CD14-positive monocyte (primary cell): Measurements from ENCODE around the gene CFAP69. TPM values are rescaled to one million over a fixed set of nuclear protein-coding genes. Genes with fewer than 3 reads are reported as not detected.

Experiments
- DNase-seq, 3 donors: peaks; one replicate each; pipeline ENCODE4 v3.0.0-alpha.2; 2011 to 2022
- H2AFZ ChIP-seq: 2 replicates; pipeline ENCODE4 v1.6.0; 2012; ENCODE audit warnings: mild to moderate bottlenecking, low read depth, low read length, inconsistent platforms; ENCODE audit not compliant: insufficient read depth, poor library complexity, severe bottlenecking
- H3K27ac ChIP-seq, 2 donors: 1 replicate in 1 of 2; 2 replicates in 1 of 2; pipeline ENCODE4 v1.5.1; 2012 to 2013; ENCODE audit warnings: low read length in 2 of 2, control low read depth in 1 of 2, inconsistent platforms in 1 of 2, low read depth in 1 of 2, mild to moderate bottlenecking in 1 of 2
- H3K27me3 ChIP-seq, 2 donors: one replicate each; pipeline versions ENCODE4 v1.6.0 to v1.6.1; 2011 to 2013; ENCODE audit warnings: low read length in 2 of 2; ENCODE audit not compliant: control insufficient read depth in 2 of 2, insufficient read depth in 2 of 2
- H3K36me3 ChIP-seq, 2 donors: replicated peaks in 1 of 2; 1 replicate in 1 of 2; 2 replicates in 1 of 2; pipeline versions ENCODE4 v1.5.1 to v1.6.1; 2012 to 2013; ENCODE audit warnings: low read length in 2 of 2, control low read depth in 1 of 2, inconsistent platforms in 1 of 2, mild to moderate bottlenecking in 1 of 2; ENCODE audit not compliant: insufficient read depth in 2 of 2, control insufficient read depth in 1 of 2
- H3K4me1 ChIP-seq, 2 donors: 1 replicate in 1 of 2; 2 replicates in 1 of 2; pipeline versions ENCODE4 v1.5.1 to v1.6.1; 2012 to 2013; ENCODE audit warnings: low read length in 2 of 2, control low read depth in 1 of 2, inconsistent platforms in 1 of 2, mild to moderate bottlenecking in 1 of 2, moderate library complexity in 1 of 2; ENCODE audit not compliant: insufficient read depth in 2 of 2, control insufficient read depth in 1 of 2
- H3K4me2 ChIP-seq: replicated peaks from 2 replicates; pipeline ENCODE3; 2012; ENCODE audit warnings: low read length, moderate library complexity, mild to moderate bottlenecking; ENCODE audit not compliant: poor library complexity, severe bottlenecking; ENCODE audit errors: extremely low read depth
- H3K4me3 ChIP-seq, 3 experiments: fragments of 200-600 bp in 1 of 3; sonication (generic) in 1 of 3; replicated peaks in 1 of 3; 1 replicate in 2 of 3; 2 replicates in 1 of 3; pipeline ENCODE4 v1.5.1; 2011 to 2013; ENCODE audit warnings: low read length in 3 of 3, mild to moderate bottlenecking in 3 of 3, control low read depth in 2 of 3, low read depth in 2 of 3, inconsistent platforms in 1 of 3, moderate library complexity in 1 of 3
- H3K79me2 ChIP-seq: 2 replicates; pipeline ENCODE4 v1.6.0; 2012; ENCODE audit warnings: mild to moderate bottlenecking, control low read depth, inconsistent platforms, low read length, moderate library complexity; ENCODE audit not compliant: insufficient read depth
- H3K9ac ChIP-seq: 2 replicates; pipeline ENCODE4 v1.6.0; 2017; ENCODE audit warnings: low read length, mild to moderate bottlenecking; ENCODE audit not compliant: insufficient read depth, poor library complexity, severe bottlenecking
- H3K9me3 ChIP-seq, 2 donors: replicated peaks in 1 of 2; 1 replicate in 1 of 2; 2 replicates in 1 of 2; pipeline versions ENCODE4 v1.5.1 to v1.6.1; 2012 to 2013; ENCODE audit warnings: low read length in 2 of 2, control low read depth in 1 of 2; ENCODE audit not compliant: control insufficient read depth in 1 of 2, insufficient read depth in 1 of 2
- H4K20me1 ChIP-seq: 2 replicates; pipeline ENCODE4 v1.6.0; 2012; ENCODE audit warnings: mild to moderate bottlenecking, low read length, control low read depth, moderate library complexity; ENCODE audit not compliant: insufficient read depth
- H3K27ac Mint-ChIP-seq, 7 donors: one replicate each; pipeline ENCODE4 v1.8.0; 2020; ENCODE audit warnings: mild to moderate bottlenecking in 7 of 7, mixed read lengths in 7 of 7, moderate library complexity in 6 of 7, inconsistent platforms in 2 of 7
- H3K27me3 Mint-ChIP-seq, 3 donors: one replicate each; pipeline ENCODE4 v1.8.0; 2021 to 2022; ENCODE audit warnings: low read depth in 3 of 3, mild to moderate bottlenecking in 3 of 3, mixed read lengths in 3 of 3, moderate library complexity in 3 of 3, inconsistent platforms in 1 of 3
- H3K36me3 Mint-ChIP-seq, 2 donors: one replicate each; pipeline ENCODE4 v1.8.0; 2020; ENCODE audit warnings: mixed read lengths in 2 of 2, inconsistent platforms in 1 of 2, mild to moderate bottlenecking in 1 of 2
- H3K4me1 Mint-ChIP-seq: one replicate; pipeline ENCODE4 v1.8.0; 2020; ENCODE audit warnings: mild to moderate bottlenecking, mixed read lengths
- H3K4me3 Mint-ChIP-seq, 2 donors: one replicate each; pipeline ENCODE4 v1.8.0; 2020; ENCODE audit warnings: mild to moderate bottlenecking in 2 of 2, mixed read lengths in 2 of 2, moderate library complexity in 1 of 2
- H3K9me3 Mint-ChIP-seq, 7 donors: one replicate each; pipeline ENCODE4 v1.8.0; 2020 to 2022; ENCODE audit warnings: mixed read lengths in 7 of 7, mild to moderate bottlenecking in 6 of 7, moderate library complexity in 6 of 7, inconsistent platforms in 2 of 7
- CTCF ChIP-seq: fragments of 200-600 bp; IDR thresholded peaks from one replicate; pipeline ENCODE4 v1.8.0; 2022; ENCODE audit warnings: antibody characterized with exemption, mild to moderate bottlenecking
- WGBS: methylation state at CpG from one replicate; pipeline ENCODE4 v1.1.5; 2013; ENCODE audit warnings: missing lambda C conversion rate; ENCODE audit not compliant: insufficient coverage; 5-methylcytosine and 5-hydroxymethylcytosine counted together
- intact Hi-C, 2 donors: fragments of 100-400 bp; cut with micrococcal nuclease; formaldehyde crosslinking; loops; one replicate each; pipeline versions ENCODE4 v1.15.0 to v1.15.1; 2023
- polyA plus RNA-seq, 3 donors: library from polyadenylated mRNA; depleted of rRNA in 1 of 3; unstranded in 2 of 3; stranded (reverse) in 1 of 3; fragments of 300-500 nt in 2 of 3; fragments of >200 nt in 1 of 3; fragmentation: Illumina TruSeq in 2 of 3; gene quantifications; 1 replicate in 2 of 3; 2 replicates in 1 of 3; pipeline ENCODE4 v1.2.3, GENCODE V29; 2012 to 2021

Gene CFAP69
- polyA plus RNA-seq, 3 donors: not detected

GRCh38 chr7:90320418-90320800, 75.4 kb downstream of the CFAP69 start:
- H3K4me2 ChIP-seq: no peak overlapping the region
- 0% methylated on average over 1 of the region's 7 CpGs for WGBS
- peaks cover 5% of the 10 kb centered on the region for H3K4me1 Mint-ChIP-seq
- peaks cover 40 to 62% (median 49%) of the 10 kb centered on the region in 3 donors for H3K27me3 Mint-ChIP-seq
- no peak overlapping the region for H3K9ac ChIP-seq
- peaks cover 0 to 8% (median 2%) of the 10 kb centered on the region in 7 donors for H3K9me3 Mint-ChIP-seq
- H3K27ac Mint-ChIP-seq: no peak overlapping the region
- DNase-seq: no peak
- H2AFZ ChIP-seq: no peak overlapping the region
- H3K36me3 ChIP-seq: no peaks in the 10 kb centered on the region
- H3K27me3 ChIP-seq: peaks cover 38 to 58% of the 10 kb centered on the region in 2 donors
- H3K4me3 ChIP-seq: no peak overlapping the region
- no peak overlapping the region for H3K27ac ChIP-seq
- intact Hi-C loops: no loop called here
- no peaks in the 10 kb centered on the region for H3K79me2 ChIP-seq
- no peaks in the 10 kb centered on the region for H3K9me3 ChIP-seq
- no peaks in the 10 kb centered on the region for H4K20me1 ChIP-seq
- H3K4me1 ChIP-seq: no peaks in the 10 kb centered on the region
- no peak for TF ChIP-seq CTCF
- no peaks in the 10 kb centered on the region for H3K36me3 Mint-ChIP-seq
- peak overlapping the region in 1 of 2 donors; percentile 78 for H3K4me3 Mint-ChIP-seq

GRCh38 chr7:90320801-90321494, 76.0 kb downstream of the CFAP69 start, which contains the start of gene FAM237B:
Gene FAM237B, minus strand, starts transcription at chr7:90321304. Its CDS starts 1,556 bp downstream, at chr7:90319748.
- no peak within 1 kb of the TSS for H3K4me2 ChIP-seq
- peaks cover 38 to 59% (median 46%) of the 10 kb centered on the region in 3 donors for H3K27me3 Mint-ChIP-seq

More at GRCh38 chr7:90320801-90321494, 76.0 kb downstream of the CFAP69 start, which contains the start of gene FAM237B:
- Histone ChIP-seq H3K9ac (no peak within 1 kb of the TSS), H3K36me3 (no peaks in the 10 kb centered on the region), H3K9me3 (no peaks in the 10 kb centered on the region), H3K4me3 (no peak within 1 kb of the TSS), H2AFZ (no peak within 1 kb of the TSS), H3K27me3 (peaks cover 38 to 58% of the 10 kb centered on the region in 2 donors), H4K20me1 (no peaks in the 10 kb centered on the region), H3K27ac (no peak within 1 kb of the TSS), H3K79me2 (no peaks in the 10 kb centered on the region), H3K4me1 (no peaks in the 10 kb centered on the region)
- Mint-ChIP-seq H3K4me1 (peaks cover 5% of the 10 kb centered on the region), H3K27ac (no peak within 1 kb of the TSS), H3K4me3 (peak within 1 kb of the TSS in 1 of 2 donors; percentile 83), H3K9me3 (peaks cover 0 to 8% (median 2%) of the 10 kb centered on the region in 7 donors), H3K36me3 (no peaks in the 10 kb centered on the region)
- intact Hi-C loops: no loop called here
- no peak for DNase-seq
- WGBS: 3% methylated on average over 62 of the region's 62 CpGs
- no peak for TF ChIP-seq CTCF
